ENCODE data around the gene NFE2L3. TPM values are rescaled to one million over a fixed set of nuclear protein-coding genes. Genes with fewer than 3 reads are reported as not detected.

The NFE2L3 gene
- total RNA-seq, 1 experiment from 2014 or later = 8.5 TPM

DNA sequence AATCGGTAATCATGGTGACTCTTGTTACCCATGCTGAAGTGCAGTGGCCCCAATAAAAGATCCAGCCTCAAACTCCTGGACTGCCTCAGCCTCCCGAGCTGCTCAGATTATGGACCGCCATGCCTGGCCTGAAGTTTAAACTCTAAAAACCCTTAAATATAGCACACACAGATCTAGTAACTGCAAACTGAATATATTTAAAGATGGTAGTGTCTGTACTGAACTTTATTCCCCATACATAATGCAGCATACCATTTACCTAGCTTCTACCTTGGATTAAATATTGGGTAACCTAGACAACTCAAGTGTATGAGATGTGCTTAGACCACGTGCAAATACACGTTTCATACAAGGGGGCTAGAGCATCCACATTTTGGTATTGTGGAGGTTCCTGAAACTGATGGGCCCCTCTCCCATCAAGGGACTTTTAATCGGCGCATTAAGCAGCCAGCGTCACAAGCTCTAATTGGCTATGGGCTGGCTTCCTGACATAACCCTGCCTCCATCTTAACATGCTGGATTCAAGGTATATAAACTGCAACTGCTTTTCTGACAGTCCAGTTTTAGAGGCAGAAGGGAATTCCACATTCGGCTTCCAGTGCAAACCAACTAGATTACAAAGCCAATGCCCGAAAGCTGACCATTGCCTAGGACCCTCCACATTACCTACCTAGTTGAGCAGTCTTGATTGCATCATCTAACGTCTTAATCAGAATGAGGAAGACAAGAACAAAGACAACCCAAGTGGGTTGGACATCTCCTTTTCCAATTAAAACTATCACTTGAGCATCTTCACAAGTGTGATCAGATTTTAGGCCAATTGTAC, 35.6 kb downstream of the NFE2L3 start:
- CTCF ChIA-PET = interaction anchor here (0.5 to 1.0 kb wide), 2 partner anchors 10 to 97 kb away, joined by 3 to 4 read pairs; no protein-coding TSS in a partner anchor

DNA sequence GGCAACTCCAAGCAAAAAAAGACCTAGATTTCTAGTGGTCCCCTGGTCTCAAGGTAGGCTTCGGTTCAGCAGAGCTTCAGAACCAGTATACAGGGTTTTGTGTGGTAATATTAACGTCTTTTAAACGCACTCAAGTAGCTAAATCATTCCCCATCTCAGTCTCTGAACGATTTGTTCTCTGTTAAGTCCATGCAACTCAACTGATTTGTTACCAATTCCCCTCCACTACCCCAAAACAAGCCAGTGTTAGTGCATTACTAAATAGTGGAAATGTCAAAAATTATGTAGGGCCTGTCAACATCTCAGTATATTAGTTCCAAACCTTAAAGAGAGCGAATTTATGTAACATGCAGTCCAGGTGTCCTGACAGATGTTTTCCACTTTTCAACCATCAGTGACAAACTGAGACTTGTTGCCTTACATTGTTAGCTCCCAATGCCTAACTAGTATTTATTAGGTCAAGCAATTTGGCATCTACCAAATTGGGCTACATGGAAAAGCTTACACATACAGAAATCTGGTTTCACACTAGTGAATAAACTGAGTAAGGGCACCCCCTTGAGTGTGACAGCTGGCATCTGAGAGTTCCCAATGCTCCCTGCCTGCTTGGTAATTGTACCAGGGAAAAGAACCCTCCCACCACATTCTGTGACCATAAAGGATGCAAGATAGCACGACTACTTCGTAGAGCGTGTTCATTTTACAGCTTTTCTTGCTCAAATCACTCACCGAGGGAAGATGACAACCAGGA, 36.4 kb downstream of the NFE2L3 start:
- no peaks in the 10 kb centered on the region for H3K9me3 ChIP-seq (ENCODE audit: low read depth, low read length, poor library complexity, severe bottlenecking)
- DNase-seq (ENCODE audit: low spot score) = no peak
- H3K27me3 ChIP-seq (replicated peaks; ENCODE audit: insufficient read depth, low read depth, low read length, poor library complexity) = no peaks in the 10 kb centered on the region
- peaks cover 60% of the 10 kb centered on the region for H3K36me3 ChIP-seq (ENCODE audit: insufficient read depth, low read length, poor library complexity, severe bottlenecking)
- H3K4me3 ChIP-seq (ENCODE audit: low read depth, low read length, poor library complexity, severe bottlenecking) = no peak overlapping the region
- POLR2A ChIA-PET (ENCODE audit: low non-redundant PET) = interaction anchor here (0.6 to 0.7 kb wide), 3 partner anchors 13 to 199 kb away, joined by 3 to 6 read pairs (median 3); no protein-coding TSS in a partner anchor
- CTCF ChIA-PET = interaction anchor here (0.5 to 1.0 kb wide), 2 partner anchors 9 to 294 kb away, joined by 3 read pairs; no protein-coding TSS in a partner anchor
- peak overlapping the region; percentile 46 for H3K27ac ChIP-seq (ENCODE audit: low read depth, low read length, poor library complexity, severe bottlenecking)
- H3K4me1 ChIP-seq (ENCODE audit: insufficient read depth, low read length, poor library complexity, severe bottlenecking) = peaks cover 11% of the 10 kb centered on the region
- intact Hi-C loops (cut with micrococcal nuclease; ENCODE audit: unreplicated experiment) = no loop called here
- TF ChIP-seq, protein P1, sequence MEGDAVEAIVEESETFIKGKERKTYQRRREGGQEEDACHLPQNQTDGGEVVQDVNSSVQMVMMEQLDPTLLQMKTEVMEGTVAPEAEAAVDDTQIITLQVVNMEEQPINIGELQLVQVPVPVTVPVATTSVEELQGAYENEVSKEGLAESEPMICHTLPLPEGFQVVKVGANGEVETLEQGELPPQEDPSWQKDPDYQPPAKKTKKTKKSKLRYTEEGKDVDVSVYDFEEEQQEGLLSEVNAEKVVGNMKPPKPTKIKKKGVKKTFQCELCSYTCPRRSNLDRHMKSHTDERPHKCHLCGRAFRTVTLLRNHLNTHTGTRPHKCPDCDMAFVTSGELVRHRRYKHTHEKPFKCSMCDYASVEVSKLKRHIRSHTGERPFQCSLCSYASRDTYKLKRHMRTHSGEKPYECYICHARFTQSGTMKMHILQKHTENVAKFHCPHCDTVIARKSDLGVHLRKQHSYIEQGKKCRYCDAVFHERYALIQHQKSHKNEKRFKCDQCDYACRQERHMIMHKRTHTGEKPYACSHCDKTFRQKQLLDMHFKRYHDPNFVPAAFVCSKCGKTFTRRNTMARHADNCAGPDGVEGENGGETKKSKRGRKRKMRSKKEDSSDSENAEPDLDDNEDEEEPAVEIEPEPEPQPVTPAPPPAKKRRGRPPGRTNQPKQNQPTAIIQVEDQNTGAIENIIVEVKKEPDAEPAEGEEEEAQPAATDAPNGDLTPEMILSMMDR (conservative IDR thresholded peaks at IDR 0.05; ENCODE audit: low read depth, low read length) = no peak
- TF ChIP-seq EZH2 (IDR thresholded peaks at IDR 0.05; ENCODE audit: borderline replicate concordance, low read depth, low read length, poor library complexity, severe bottlenecking) = no peak
- BruUV-seq (replicated peaks) = no TSS peak

More for the DNA sequence above, 35.6 kb downstream of the NFE2L3 start:
- Histone ChIP-seq H3K36me3 (ENCODE audit: insufficient read depth, low read length, poor library complexity, severe bottlenecking) (peaks cover 52% of the 10 kb centered on the region), H3K27ac (ENCODE audit: low read depth, low read length, poor library complexity, severe bottlenecking) (peak overlapping the region; percentile 46), H3K9me3 (ENCODE audit: low read depth, low read length, poor library complexity, severe bottlenecking) (no peaks in the 10 kb centered on the region), H3K4me1 (ENCODE audit: insufficient read depth, low read length, poor library complexity, severe bottlenecking) (peaks cover 3% of the 10 kb centered on the region), H3K4me3 (ENCODE audit: low read depth, low read length, poor library complexity, severe bottlenecking) (no peak overlapping the region), H3K27me3 (replicated peaks; ENCODE audit: insufficient read depth, low read depth, low read length, poor library complexity) (no peaks in the 10 kb centered on the region)
- intact Hi-C loops (cut with micrococcal nuclease; ENCODE audit: unreplicated experiment) = no loop called here
- BruUV-seq (replicated peaks) = no TSS peak
- DNase-seq (ENCODE audit: low spot score) = no peak
- POLR2A ChIA-PET (ENCODE audit: low non-redundant PET) = interaction anchor here (0.6 to 0.7 kb wide), 2 partner anchors 13 to 198 kb away, joined by 3 read pairs; no protein-coding TSS in a partner anchor
- no peak for TF ChIP-seq EZH2 (IDR thresholded peaks at IDR 0.05; ENCODE audit: borderline replicate concordance, low read depth, low read length, poor library complexity, severe bottlenecking)
- TF ChIP-seq, protein P1 (conservative IDR thresholded peaks at IDR 0.05; ENCODE audit: low read depth, low read length) = no peak

DNA sequence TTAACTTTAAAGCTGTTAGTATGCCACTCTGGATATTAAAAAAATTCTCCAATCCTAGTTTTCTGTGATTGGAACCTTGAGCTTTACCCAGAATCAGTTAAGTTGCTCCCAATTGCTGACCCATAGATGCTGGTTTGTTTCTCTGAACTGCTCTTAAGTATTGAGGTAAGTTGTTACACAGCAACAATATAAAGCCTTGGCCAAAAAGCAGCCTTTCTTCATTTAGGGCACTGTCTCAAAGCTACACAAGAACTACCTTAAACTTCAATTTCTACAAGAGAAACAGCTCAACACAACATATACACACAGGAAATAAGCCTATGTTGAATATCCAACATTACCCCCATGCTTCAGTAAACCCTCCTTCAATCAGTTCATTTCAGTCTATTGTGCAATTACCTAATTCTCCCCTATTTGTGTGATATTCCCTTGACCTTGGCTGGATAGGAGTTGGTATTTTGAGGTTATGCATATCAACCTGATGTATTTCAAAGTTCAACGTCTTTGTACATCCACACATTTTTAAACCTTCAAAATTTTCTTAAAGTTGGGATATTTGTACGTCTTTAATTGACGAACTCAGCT, 37.1 kb downstream of the NFE2L3 start:
- no TSS peak for BruUV-seq (replicated peaks)
- H3K9me3 ChIP-seq (ENCODE audit: low read depth, low read length, poor library complexity, severe bottlenecking) = no peaks in the 10 kb centered on the region
- POLR2A ChIA-PET (ENCODE audit: low non-redundant PET) = interaction anchor here (0.6 kb wide), 1 partner anchor 98 kb away, joined by 6 read pairs; no protein-coding TSS in a partner anchor
- CTCF ChIA-PET = interaction anchor here (1.0 kb wide), 1 partner anchor 294 kb away, joined by 3 read pairs; no protein-coding TSS in a partner anchor
- no peak for DNase-seq (ENCODE audit: low spot score)
- H3K4me3 ChIP-seq (ENCODE audit: low read depth, low read length, poor library complexity, severe bottlenecking) = no peak overlapping the region
- H3K36me3 ChIP-seq (ENCODE audit: insufficient read depth, low read length, poor library complexity, severe bottlenecking) = peaks cover 67% of the 10 kb centered on the region
- TF ChIP-seq, protein P1 (conservative IDR thresholded peaks at IDR 0.05; ENCODE audit: low read depth, low read length) = no peak
- TF ChIP-seq EZH2 (IDR thresholded peaks at IDR 0.05; ENCODE audit: borderline replicate concordance, low read depth, low read length, poor library complexity, severe bottlenecking) = no peak
- H3K27ac ChIP-seq (ENCODE audit: low read depth, low read length, poor library complexity, severe bottlenecking) = peak overlapping the region; percentile 46
- H3K27me3 ChIP-seq (replicated peaks; ENCODE audit: insufficient read depth, low read depth, low read length, poor library complexity) = no peaks in the 10 kb centered on the region
- intact Hi-C loops (cut with micrococcal nuclease; ENCODE audit: unreplicated experiment) = no loop called here
- H3K4me1 ChIP-seq (ENCODE audit: insufficient read depth, low read length, poor library complexity, severe bottlenecking) = peaks cover 15% of the 10 kb centered on the region

All from A673 (cell line).